Upper lobe of right lung (tissue), 1 donor: ENCODE data around the gene TIE1. TPM values are rescaled to one million over a fixed set of nuclear protein-coding genes. Genes with fewer than 3 reads are reported as not detected.

Source experiments
- ATAC-seq: fragments of 200-7000 bp; cut with Tn5 transposase; one replicate; pipeline ENCODE4 v1.9.1; 2020; ENCODE audit warnings: mild to moderate bottlenecking, moderate library complexity
- DNase-seq: peaks from one replicate; pipeline ENCODE4 v3.0.0-alpha.2; 2020
- H3K27ac ChIP-seq: fragments of 200-600 bp; one replicate; pipeline ENCODE4 v1.8.0; 2022
- H3K27me3 ChIP-seq: fragments of 200-600 bp; one replicate; pipeline ENCODE4 v1.8.0; 2022; ENCODE audit warnings: mild to moderate bottlenecking
- H3K36me3 ChIP-seq: fragments of 200-600 bp; one replicate; pipeline ENCODE4 v1.8.0; 2022
- H3K4me1 ChIP-seq: fragments of 200-600 bp; one replicate; pipeline ENCODE4 v1.8.0; 2022
- H3K4me3 ChIP-seq: fragments of 200-600 bp; one replicate; pipeline ENCODE4 v1.8.0; 2022; ENCODE audit warnings: mild to moderate bottlenecking
- H3K9me3 ChIP-seq: fragments of 200-600 bp; one replicate; pipeline ENCODE4 v1.8.0; 2022
- CTCF ChIP-seq: fragments of 200-600 bp; IDR thresholded peaks from one replicate; pipeline ENCODE4 v1.8.0; 2022; ENCODE audit warnings: antibody characterized with exemption
- intact Hi-C: fragments of 100-400 bp; cut with DNase I; formaldehyde crosslinking; loops from one replicate; pipeline ENCODE4 v1.11.0; 2022
- total RNA-seq: library from RNA; stranded (reverse); fragmentation: NEBNext Ultra II Directional; extraction: Animal tissue kit (Norgen Biotek cat#: 25700); gene quantifications from one replicate; pipeline ENCODE4 v1.2.1, GENCODE V29; 2021
- donor health status: DM: no; HTN: yes; CAD: no; lungs with severe emphysema.

The TIE1 gene
- total RNA-seq, 1 donor from 2014 or later: 59.4 TPM

DNA sequence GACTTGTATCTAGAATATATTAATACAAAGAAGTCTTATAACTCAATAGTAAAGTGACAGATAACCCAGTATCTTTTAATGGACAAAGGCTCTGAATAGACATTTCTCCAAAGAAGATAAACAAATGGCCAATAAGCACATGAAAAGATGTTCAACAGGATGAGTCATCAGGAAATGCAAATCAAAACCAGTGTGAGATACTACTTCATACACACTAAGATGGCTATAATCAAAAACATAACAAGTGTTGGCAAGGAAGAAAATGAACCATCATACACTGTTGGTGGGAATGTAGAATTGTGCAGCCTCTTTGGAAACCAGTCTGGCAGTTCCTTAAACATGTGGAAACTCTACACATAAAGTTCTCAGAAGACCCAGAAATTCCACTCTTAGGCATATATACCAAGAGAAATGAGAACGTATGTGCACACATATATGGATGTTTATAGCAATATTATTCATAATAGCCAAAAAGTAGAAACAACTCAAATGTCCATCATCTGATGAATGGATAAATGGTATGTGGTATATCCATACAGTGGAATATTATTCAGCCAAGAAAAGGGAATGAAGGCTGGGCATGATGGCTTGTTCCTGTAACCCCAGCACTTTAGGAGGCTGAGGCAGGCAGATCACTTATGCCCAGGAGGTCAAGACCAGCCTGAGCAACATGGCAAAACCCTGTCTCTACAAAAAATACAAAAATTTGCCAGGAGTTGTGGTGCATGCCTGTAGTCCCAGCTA is 26.9 kb downstream of the TIE1 start:
- ATAC-seq: no peak
- Histone ChIP-seq H3K27ac (no peak overlapping the region), H3K4me1 (peaks cover 7% of the 10 kb centered on the region), H3K36me3 (no peaks in the 10 kb centered on the region), H3K27me3 (no peaks in the 10 kb centered on the region), H3K9me3 (peaks cover 4% of the 10 kb centered on the region), H3K4me3 (no peak overlapping the region)
- DNase-seq: peak; percentile 13
- intact Hi-C loops: no loop called here
- TF ChIP-seq CTCF: no peak

DNA sequence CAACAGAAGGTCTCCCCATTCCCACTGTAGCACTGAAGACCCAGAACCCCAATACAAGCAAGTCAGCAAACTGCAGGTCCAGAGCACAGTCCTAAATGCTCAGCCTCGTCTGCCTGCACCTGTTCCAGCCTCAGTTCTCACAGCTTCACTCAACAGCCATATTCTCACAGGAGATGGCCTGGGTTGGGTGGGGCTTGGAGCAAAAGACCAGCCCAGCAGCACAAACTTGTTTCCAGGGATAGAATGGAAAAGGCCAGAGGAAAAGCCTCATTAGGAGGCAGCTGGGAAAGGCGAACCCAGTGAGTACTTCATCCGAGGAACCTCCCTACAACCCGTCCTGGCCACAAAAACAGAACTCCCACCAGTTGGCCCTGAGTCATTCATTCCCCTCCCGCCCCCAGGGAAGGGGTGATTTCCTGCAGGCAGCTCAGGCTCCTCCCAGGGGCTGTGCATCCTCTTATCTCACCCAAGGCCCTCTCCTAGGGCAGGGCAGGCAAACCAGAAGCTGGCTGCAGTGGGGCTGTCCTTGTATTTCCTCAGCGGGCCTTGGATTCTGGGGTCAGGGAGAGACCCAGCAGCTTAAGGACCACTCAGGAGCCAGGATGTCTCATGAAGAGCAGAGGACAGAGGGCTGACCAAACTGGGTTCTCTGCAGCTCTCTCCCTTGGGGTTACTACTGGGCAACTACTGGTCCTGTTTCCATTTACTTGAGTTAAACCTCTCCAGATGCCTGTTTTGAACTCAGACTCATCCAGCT is 29.4 kb downstream of the TIE1 start:
- Histone ChIP-seq H3K9me3 (peaks cover 4% of the 10 kb centered on the region), H3K27me3 (no peaks in the 10 kb centered on the region), H3K4me3 (no peak overlapping the region), H3K27ac (no peak overlapping the region), H3K4me1 (peaks cover 7% of the 10 kb centered on the region), H3K36me3 (no peaks in the 10 kb centered on the region)
- TF ChIP-seq CTCF: no peak
- peak; percentile 93 for ATAC-seq
- DNase-seq: peak; percentile 70
- intact Hi-C loops: no loop called here

DNA sequence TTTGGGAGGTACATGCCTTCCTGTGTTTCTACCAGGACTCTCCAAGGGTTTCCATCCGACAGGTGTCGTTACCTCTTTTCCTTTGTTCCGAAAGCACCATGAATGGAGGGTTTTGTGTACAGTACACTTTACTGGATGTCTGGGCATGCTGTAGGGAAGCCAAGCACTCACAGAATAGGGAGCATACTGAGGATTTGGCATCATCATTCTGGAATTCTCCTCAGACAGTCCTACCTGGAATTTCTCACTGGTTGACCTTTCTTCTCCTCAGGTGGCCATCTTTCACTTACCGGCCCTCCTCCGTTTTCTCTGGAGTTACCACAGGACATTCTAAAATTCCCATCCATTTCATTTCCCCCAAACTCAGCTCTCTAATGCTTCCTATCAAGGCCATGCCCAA is 30.9 kb downstream of the TIE1 start:
- ATAC-seq (peak; percentile 19), DNase-seq (no peak)
- no peak overlapping the region for H3K27ac ChIP-seq
- TF ChIP-seq CTCF: no peak
- no peaks in the 10 kb centered on the region for H3K9me3 ChIP-seq
- no peaks in the 10 kb centered on the region for H3K27me3 ChIP-seq
- H3K4me3 ChIP-seq: no peak overlapping the region
- H3K4me1 ChIP-seq: peaks cover 7% of the 10 kb centered on the region
- intact Hi-C loops: no loop called here
- no peaks in the 10 kb centered on the region for H3K36me3 ChIP-seq

GRCh38 chr1:43334453-43335205 is 33.8 kb downstream of the TIE1 start:
- H3K4me1 ChIP-seq: peaks cover 7% of the 10 kb centered on the region
- no peaks in the 10 kb centered on the region for H3K9me3 ChIP-seq
- H3K4me3 ChIP-seq: no peak overlapping the region
- peak; percentile 35 for DNase-seq
- no peak overlapping the region for H3K27ac ChIP-seq
- no peaks in the 10 kb centered on the region for H3K36me3 ChIP-seq
- TF ChIP-seq CTCF: no peak
- intact Hi-C loops: no loop called here
- no peaks in the 10 kb centered on the region for H3K27me3 ChIP-seq
- ATAC-seq: no peak

- peak; percentile 58 for DNase-seq
- no peaks in the 10 kb centered on the region for H3K27me3 ChIP-seq
- no peak for TF ChIP-seq CTCF
- intact Hi-C loops: no loop called here
- H3K4me1 ChIP-seq: no peaks in the 10 kb centered on the region
- ATAC-seq: peak; percentile 21
- no peak within 1 kb of the TSS for H3K27ac ChIP-seq
- no peak within 1 kb of the TSS for H3K4me3 ChIP-seq
- no peaks in the 10 kb centered on the region for H3K9me3 ChIP-seq
- H3K36me3 ChIP-seq: no peaks in the 10 kb centered on the region
Measured at GRCh38 chr1:43337588-43337987, 36.8 kb downstream of the TIE1 start, which contains the start of gene MPL. TSS of gene MPL (plus strand) at chr1:43337818. CDS start at chr1:43337849, 31 bp downstream.
